Rectal smooth muscle tissue (tissue), 1 donor: ENCODE measurements around the gene LRRC26.

Experiments
- H3K27ac ChIP-seq: one replicate; pipeline ENCODE4 v1.7.0; 2013; ENCODE audit warnings: low read depth, low read length, inconsistent platforms
- H3K27me3 ChIP-seq: one replicate; pipeline ENCODE4 v1.7.0; 2013; ENCODE audit warnings: low read length; ENCODE audit not compliant: control insufficient read depth, insufficient read depth
- H3K36me3 ChIP-seq: one replicate; pipeline ENCODE4 v1.7.0; 2013; ENCODE audit warnings: low read length; ENCODE audit not compliant: control insufficient read depth, insufficient read depth
- H3K4me1 ChIP-seq: one replicate; pipeline ENCODE4 v1.7.0; 2013; ENCODE audit warnings: low read length; ENCODE audit not compliant: control insufficient read depth, insufficient read depth
- H3K4me3 ChIP-seq: one replicate; pipeline ENCODE4 v1.7.0; 2013; ENCODE audit warnings: low read length
- H3K9ac ChIP-seq: one replicate; pipeline ENCODE4 v1.7.0; 2013; ENCODE audit warnings: low read length

LRRC26 gene

GRCh38 chr9:137160054-137160425, 9.8 kb downstream of the LRRC26 start:
- Histone ChIP-seq H3K4me1 (no peaks in the 10 kb centered on the region), H3K27ac (no peak overlapping the region), H3K27me3 (peaks cover 47% of the 10 kb centered on the region), H3K4me3 (no peak overlapping the region), H3K36me3 (no peaks in the 10 kb centered on the region), H3K9ac (no peak overlapping the region)

- Histone ChIP-seq H3K4me3 (no peak overlapping the region), H3K36me3 (no peaks in the 10 kb centered on the region), H3K27ac (no peak overlapping the region), H3K9ac (no peak overlapping the region), H3K4me1 (no peaks in the 10 kb centered on the region), H3K27me3 (peaks cover 45% of the 10 kb centered on the region)
Measured at GRCh38 chr9:137159105-137160053, 10.5 kb downstream of the LRRC26 start.

GRCh38 chr9:137158625-137159024, 11.2 kb downstream of the LRRC26 start:
- H3K27me3 ChIP-seq, result peaks cover 43% of the 10 kb centered on the region
- H3K4me3 ChIP-seq, result no peak overlapping the region
- H3K9ac ChIP-seq, result no peak overlapping the region
- H3K27ac ChIP-seq, result no peak overlapping the region
- H3K4me1 ChIP-seq, result no peaks in the 10 kb centered on the region
- H3K36me3 ChIP-seq, result no peaks in the 10 kb centered on the region

- H3K4me3 ChIP-seq, result no peak overlapping the region
- H3K36me3 ChIP-seq, result no peaks in the 10 kb centered on the region
- H3K27ac ChIP-seq, result no peak overlapping the region
Measured at GRCh38 chr9:137157618-137158415, 12.0 kb downstream of the LRRC26 start.

GRCh38 chr9:137156567-137157375, 13.1 kb downstream of the LRRC26 start:
- H3K27me3 ChIP-seq, result peaks cover 32% of the 10 kb centered on the region
- H3K36me3 ChIP-seq, result no peaks in the 10 kb centered on the region
- peak overlapping the region; percentile 34 for H3K4me3 ChIP-seq
- no peak overlapping the region for H3K9ac ChIP-seq
- H3K4me1 ChIP-seq, result no peaks in the 10 kb centered on the region
- H3K27ac ChIP-seq, result no peak overlapping the region

More at GRCh38 chr9:137157618-137158415, 12.0 kb downstream of the LRRC26 start:
- peaks cover 36% of the 10 kb centered on the region for H3K27me3 ChIP-seq
- no peak overlapping the region for H3K9ac ChIP-seq
- no peaks in the 10 kb centered on the region for H3K4me1 ChIP-seq

GRCh38 chr9:137152844-137153405, 16.9 kb downstream of the LRRC26 start:
- no peak overlapping the region for H3K27ac ChIP-seq
- no peaks in the 10 kb centered on the region for H3K4me1 ChIP-seq
- H3K27me3 ChIP-seq, result peaks cover 17% of the 10 kb centered on the region
- no peak overlapping the region for H3K9ac ChIP-seq
- no peaks in the 10 kb centered on the region for H3K36me3 ChIP-seq
- no peak overlapping the region for H3K4me3 ChIP-seq

- Histone ChIP-seq H3K27ac (no peak overlapping the region), H3K4me1 (no peaks in the 10 kb centered on the region), H3K4me3 (no peak overlapping the region), H3K36me3 (no peaks in the 10 kb centered on the region), H3K27me3 (peaks cover 11% of the 10 kb centered on the region), H3K9ac (no peak overlapping the region)
Measured at GRCh38 chr9:137150617-137151457, 19.0 kb downstream of the LRRC26 start.

GRCh38 chr9:137149942-137150616, 19.8 kb downstream of the LRRC26 start:
- Histone ChIP-seq H3K4me3 (no peak overlapping the region), H3K36me3 (no peaks in the 10 kb centered on the region), H3K9ac (no peak overlapping the region), H3K4me1 (no peaks in the 10 kb centered on the region), H3K27ac (no peak overlapping the region), H3K27me3 (peaks cover 11% of the 10 kb centered on the region)

GRCh38 chr9:137149363-137149762, 20.5 kb downstream of the LRRC26 start:
- H3K4me1 ChIP-seq, result no peaks in the 10 kb centered on the region
- H3K27ac ChIP-seq, result no peak overlapping the region
- H3K9ac ChIP-seq, result no peak overlapping the region
- peaks cover 11% of the 10 kb centered on the region for H3K27me3 ChIP-seq
- H3K4me3 ChIP-seq, result no peak overlapping the region
- H3K36me3 ChIP-seq, result no peaks in the 10 kb centered on the region

GRCh38 chr9:137148661-137149060, 21.2 kb downstream of the LRRC26 start:
- Histone ChIP-seq H3K4me3 (no peak overlapping the region), H3K27me3 (peaks cover 11% of the 10 kb centered on the region), H3K4me1 (no peaks in the 10 kb centered on the region), H3K27ac (no peak overlapping the region), H3K9ac (no peak overlapping the region), H3K36me3 (no peaks in the 10 kb centered on the region)

- Histone ChIP-seq H3K27me3 (peaks cover 11% of the 10 kb centered on the region), H3K4me1 (no peaks in the 10 kb centered on the region), H3K4me3 (no peak overlapping the region), H3K9ac (no peak overlapping the region), H3K36me3 (no peaks in the 10 kb centered on the region), H3K27ac (no peak overlapping the region)
Measured at GRCh38 chr9:137148242-137148641, 21.6 kb downstream of the LRRC26 start.
